Activated CD4-positive, alpha-beta T cell treated with anti-CD3 and anti-CD28 coated beads, Interleukin-2, Interleukin-4, amounts not matched to agents 100 ng/mL and 50 ng/mL, durations not matched to agents 16 hours and 8 hours (primary cell): ENCODE measurements around the gene EHBP1.

Source experiments
- DNase-seq: peaks from one replicate; pipeline ENCODE4 v3.0.0-alpha.2; 2020; ENCODE audit warnings: low spot score

EHBP1 gene

GRCh38 chr2:62822549-62822948, 117.0 kb downstream of the EHBP1 start:
- no peak for DNase-seq

DNA sequence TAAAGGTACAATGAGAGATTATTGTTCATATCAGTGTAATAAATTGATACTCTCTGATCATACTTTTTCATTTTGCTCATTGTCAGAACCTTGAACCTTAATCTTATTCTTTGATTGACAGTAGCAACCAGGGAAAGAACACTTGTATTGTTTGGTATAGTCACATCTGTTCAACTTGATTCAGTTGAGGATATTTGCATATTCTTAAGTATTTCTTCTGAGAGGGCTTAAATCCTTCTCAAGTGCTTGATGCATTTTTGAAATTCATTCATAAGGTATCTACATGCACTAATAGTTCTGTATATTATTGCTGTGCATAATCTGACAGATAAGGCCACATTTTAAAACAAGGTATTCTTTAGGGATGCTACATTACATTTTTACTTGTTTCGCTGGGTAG, 118.9 kb downstream of the EHBP1 start:
- DNase-seq: no peak

DNA sequence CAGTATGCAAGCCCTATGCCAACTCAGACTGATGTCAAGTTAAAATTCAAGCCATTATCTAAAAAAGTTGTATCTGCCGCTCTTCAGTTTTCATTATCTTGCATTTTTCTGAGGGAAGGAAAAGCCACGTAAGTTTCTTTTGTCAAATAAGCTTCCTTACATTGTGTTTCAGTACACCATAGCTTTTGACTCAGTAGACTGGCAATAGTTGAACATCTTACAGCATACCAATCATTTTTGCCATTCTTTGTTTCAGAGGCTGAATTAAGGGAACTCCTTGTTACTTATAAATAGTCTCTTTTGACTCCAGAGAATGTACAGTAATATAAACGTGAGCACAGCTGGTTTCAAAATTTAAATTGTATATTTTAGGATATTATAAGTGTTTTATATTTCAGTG, 120.6 kb downstream of the EHBP1 start:
- DNase-seq: no peak

DNA sequence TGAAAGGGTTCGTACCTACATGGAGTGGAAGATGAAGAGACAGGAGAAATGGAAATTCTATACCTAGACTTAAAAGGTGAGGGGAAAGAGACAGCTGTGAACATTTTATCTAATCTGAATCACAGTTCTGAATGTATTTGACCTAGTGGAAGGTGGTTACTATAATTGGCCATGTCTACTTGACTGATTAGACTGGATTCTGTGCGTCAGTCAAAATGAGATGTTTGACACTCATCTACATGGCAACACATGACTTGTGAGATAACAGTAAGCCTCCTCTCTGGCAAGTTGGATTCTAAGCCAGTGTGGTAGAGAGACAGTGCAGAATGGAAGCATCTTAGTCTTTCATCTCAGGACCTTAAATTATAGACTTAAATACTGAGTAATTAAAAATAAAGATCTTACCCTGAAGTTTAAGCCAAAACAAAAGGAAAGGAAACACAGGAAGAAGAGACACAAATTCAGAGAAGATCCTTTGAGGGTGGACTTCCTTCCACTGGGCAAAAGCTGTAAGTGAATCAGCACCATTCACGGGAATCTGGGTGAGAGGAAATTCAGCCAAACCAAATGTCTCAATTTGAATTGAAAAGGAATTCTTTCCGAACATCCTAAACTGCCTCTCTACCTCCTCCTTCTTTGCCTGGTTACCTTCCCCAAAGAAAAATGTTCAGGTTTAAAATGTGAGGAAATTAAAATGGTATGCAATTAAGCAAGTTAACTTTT, 121.6 kb downstream of the EHBP1 start:
- no peak for DNase-seq

- peak; percentile 65 for DNase-seq
These were observed 126.2 kb downstream of the EHBP1 start for GRCh38 chr2:62831729-62832128.

DNA sequence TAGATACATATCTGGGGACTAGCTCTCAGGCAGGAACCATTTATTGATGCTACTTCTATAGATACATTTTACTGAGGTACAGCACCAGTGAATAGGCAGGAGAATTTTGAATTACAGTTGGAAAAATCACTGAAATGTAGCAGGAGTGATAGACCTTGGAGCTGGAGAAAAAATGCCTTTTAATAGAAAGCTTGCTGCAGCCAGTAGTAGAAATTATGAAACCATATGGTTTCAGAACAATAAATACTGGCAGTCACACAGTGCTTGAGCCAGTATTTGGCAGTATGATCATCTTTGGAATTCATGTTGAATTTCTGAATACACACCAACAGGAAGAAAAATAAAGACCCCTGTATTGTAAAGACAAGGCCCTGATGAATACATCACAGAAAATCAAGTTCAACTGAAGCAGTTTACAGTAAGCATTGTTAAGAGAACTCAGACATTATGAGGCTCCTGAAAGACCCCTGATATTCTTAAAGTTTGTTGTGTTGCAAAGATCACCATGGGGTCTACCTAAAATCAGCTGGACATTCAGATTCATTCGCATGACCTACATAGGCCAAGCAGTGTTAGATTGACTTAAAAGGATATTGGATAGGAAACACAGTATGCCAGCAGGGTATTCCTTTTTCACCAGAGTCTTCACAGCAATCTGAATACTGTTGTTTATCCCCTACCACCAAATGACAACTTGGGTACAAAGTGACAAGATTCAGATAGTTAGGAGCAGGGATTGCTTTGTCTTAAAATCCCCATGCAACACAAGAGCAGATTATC, 139.0 kb downstream of the EHBP1 start:
- DNase-seq: no peak

- DNase-seq: no peak
These were observed 139.7 kb downstream of the EHBP1 start for GRCh38 chr2:62845256-62845655.

DNA sequence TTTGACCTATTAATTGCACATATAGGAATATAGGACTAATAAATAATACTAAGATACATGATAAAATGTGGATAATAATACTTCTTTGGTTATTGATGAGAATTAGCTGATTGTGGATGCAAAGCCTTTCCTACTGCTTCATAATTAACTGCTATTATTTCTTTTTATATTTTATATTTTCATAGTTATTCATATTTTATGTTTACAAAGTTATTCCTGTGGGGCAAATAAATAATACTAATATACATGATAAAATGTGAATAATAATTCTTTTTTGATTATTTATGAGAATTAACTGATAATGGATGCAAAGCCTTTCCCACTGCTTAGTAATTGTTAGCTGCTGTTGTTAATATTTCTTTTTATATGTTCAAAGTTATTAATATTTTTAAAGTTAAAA, 146.7 kb downstream of the EHBP1 start:
- DNase-seq: no peak

DNA sequence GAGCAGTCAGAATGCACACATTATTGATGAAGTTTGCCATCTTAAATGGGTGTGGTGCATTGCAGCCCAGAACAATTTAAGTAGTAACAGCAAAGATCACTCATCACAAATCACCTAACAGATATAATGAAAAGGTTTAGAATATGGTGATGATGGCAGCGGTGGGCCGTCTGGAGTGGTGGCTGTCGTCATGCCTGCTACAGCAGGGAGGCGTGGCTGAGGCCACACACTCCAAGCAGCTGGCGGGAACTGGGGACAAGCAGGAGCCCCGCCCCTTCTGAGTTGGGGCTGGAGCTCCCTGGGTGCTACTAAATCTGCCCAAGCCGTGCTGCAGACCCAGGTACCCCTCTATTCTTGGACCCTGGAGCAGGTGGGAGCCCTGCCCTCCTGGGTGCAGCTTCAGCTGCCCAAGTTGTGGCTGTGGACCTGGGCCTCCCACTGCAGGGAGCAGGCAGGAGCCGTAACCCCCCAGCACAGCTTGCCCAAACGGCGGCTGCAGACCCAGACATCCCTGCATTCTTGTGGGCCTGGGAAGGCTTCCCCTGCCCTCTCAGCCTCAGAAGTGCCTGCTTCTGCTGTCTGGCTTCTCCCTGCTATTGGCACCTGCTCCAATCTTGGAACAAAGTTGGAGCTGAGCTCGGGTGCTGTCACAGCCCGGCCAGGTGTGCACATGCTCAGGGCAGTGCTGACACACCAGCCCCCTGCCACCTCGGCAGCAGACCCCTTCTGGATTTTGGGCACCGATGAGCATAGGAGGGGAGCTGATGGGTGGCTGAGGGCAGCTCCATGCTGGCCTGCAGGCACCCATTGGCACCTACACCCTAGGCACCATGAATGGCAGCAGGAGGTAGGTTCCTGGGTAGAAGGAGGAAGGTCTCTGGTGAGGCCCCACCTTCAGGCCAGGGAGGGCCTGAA, 149.3 kb downstream of the EHBP1 start:
- no peak for DNase-seq

DNA sequence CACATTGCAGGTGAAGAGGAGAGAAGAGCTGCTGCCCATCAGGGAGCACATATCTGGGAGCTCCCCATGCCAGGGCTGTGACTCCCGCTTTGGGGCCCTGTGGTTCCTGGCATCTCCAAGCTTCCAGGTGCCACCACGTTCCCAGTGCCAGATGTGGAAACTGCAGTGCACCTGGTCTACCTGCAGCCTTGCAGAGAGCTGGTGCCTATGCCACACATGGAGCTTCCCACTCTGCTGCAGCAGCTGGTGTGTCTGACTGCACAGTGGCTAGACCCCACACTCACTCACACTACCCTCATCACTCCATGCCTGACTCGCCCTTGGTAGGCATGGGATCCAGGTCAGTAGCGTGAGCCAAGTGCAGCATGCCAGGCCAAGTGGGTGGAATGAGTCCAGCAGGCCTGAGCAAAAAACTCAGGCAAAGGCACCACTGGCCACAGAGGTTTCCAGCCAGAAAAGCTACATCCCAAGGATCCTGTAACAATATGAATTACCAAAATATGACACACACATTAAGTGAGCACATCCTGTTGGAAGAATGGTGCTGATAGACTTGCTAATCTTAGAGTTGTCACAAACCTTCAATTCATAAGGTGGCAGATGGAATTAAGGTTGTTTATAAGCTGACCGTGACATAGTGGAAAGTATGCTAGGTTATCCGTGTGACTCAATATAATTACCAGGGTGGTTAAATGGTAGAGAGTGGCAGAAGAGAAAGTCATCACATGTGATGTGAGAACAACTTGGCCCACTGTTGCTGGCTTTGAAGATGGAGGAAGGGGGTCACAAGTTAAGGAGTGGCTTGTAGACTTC, 150.9 kb downstream of the EHBP1 start:
- no peak for DNase-seq

GRCh38 chr2:62857139-62857931, 151.8 kb downstream of the EHBP1 start:
- DNase-seq: no peak

DNA sequence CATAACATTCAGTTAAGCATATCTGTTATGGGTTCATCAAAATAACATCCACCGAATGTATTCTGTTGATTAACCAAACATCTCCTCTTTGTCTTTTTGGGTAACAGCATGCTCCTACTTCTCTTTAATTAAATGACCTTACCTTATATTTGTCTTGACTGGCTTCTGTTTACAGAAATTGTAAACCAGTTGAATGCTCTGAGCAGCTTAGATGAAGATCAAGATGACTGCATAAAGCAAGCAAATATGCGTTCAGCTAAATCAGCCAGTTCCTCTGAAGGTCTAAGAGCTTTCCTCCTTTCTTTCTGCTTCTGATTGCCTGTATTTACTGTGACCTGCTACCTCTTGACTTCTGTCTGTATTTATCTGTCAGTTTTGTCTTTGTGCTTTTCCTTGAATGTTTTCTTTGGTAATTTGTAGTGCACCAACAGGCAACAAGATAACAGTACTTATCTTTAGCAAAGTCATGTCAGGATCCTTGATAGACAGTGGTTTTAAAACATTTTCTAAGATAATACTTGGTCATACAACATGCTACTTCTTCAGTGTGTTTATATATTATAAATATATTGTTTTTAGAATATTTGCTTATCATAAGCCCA, 152.8 kb downstream of the EHBP1 start:
- no peak for DNase-seq

DNA sequence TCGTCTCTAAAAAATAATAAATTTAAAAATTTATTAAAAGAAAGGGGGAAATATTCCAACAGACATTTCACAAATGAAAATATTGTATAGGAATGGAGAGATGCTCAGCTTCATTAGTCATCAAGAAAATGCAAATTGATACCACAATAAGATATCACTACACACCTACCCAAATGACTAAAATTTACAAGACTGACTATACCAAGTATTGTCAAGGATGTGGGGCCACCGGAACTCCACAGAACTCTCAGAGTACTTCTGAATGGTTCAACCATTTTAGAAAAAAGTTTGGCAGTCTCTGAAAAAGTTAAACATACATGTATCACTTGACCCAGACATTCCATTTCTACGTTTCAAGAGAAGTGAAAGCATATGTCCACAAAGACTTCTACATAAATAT, 163.4 kb downstream of the EHBP1 start:
- DNase-seq: peak; percentile 36

DNA sequence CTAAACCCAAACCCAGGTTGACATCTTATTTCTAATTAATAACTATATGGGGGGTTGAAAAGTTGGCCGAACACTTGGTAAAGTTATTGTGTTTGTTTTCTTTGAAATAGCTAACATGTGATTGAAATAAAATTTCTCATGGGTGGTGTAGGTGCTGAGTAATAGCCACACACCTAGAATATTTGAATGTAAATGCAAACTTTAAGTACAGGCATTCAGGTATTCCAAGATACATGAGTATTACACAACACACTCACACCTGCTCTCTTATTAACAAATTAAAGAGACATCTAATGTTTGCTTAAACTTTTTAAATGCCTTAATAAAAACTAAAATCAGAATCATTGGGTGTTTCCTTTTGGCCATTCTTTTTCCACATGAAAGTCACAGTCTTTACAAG, 165.5 kb downstream of the EHBP1 start:
- no peak for DNase-seq

GRCh38 chr2:62871506-62871905, 166.0 kb downstream of the EHBP1 start:
- no peak for DNase-seq

- no peak for DNase-seq
These were observed 168.1 kb downstream of the EHBP1 start for GRCh38 chr2:62873603-62874002.

DNA sequence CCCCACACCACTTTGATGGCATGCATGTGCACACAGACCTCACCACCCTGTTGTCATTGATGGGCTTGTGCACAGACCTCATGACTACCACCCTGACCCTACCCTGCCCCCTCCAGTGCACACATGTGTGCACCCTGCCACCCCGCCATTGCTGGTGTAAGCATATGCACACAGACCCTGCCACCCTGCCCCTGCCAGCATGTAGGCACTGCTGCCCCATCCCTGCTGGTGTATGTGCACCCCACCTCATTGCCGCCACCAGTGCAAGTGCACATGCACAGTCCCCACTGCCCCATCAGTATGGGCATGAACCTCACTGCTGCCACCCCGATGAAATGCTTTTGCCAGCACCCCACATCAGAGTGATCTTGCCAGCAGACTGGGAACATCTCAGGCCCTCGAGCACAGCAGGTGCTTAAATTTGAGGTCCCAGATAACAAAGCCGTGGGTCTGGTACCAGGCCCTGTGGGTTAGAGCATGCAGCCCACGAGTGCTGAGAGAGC, 169.4 kb downstream of the EHBP1 start:
- DNase-seq: no peak

DNA sequence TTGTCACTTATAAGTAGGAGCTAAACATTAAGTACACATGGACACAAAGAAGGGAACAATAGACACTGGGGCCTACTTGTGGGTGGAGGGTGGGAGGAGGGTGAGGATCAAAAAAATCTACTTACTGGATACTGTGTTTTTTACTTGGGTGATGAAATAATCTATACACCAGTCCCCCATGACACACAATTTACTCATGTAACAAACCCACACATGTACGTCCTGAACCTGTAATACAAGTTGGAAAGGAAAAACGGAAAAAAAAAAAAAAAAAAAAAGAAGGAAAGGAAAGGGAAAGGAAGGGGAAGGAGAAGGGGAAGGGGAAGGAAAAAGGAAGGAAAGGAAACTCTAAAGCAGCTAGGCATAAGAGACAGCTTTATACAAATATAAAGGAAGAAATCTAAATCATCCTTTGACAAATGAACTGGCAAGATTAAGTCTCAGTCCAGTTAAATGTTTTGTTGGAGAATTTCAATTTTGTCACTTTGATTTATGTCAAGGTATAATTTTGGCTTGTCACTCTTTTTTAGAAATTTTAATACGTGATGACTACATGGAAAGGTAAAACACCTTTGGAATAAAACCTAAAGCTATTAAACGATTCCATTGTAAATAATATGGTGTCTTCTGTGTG, 175.8 kb downstream of the EHBP1 start:
- no peak for DNase-seq

- DNase-seq: no peak
These were observed 178.1 kb downstream of the EHBP1 start for GRCh38 chr2:62883629-62884028.

DNA sequence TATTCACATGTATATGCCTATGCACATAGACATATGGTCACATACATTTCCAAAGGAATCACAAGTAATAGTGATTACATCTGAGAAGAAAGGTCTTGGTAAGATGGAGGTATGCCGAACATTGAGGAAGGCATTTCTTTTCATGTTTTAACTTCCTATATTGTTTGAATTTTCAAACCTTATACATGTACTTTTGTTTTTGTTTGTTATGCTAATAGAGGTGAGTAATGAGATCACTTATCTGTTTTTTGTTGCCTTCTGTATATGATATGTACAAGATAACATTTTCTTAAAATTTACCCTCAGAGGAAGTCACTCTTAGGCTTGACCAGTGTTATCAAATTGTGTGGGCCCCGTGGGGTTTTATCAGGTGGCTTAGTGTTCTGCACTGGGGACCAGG, 178.6 kb downstream of the EHBP1 start:
- DNase-seq: no peak
